Loucy (cell line): ENCODE results near the gene TEAD4.

Experiments used
- H2AFZ ChIP-seq: fragments of 200-600 bp; sonication (generic); 2 replicates; pipeline ENCODE4 v1.6.0; 2016; ENCODE audit warnings: antibody characterized with exemption, mild to moderate bottlenecking, low read length, moderate library complexity
- H3F3A ChIP-seq: fragments of 200-600 bp; 2 replicates; pipeline ENCODE4 v1.6.0; 2016; ENCODE audit warnings: antibody characterized with exemption, low read depth, mild to moderate bottlenecking
- H3K27me3 ChIP-seq: fragments of 200-600 bp; sonication (generic); 2 replicates; pipeline ENCODE4 v1.6.1; 2014; ENCODE audit warnings: low read length, mild to moderate bottlenecking; ENCODE audit not compliant: insufficient read depth, poor library complexity, severe bottlenecking
- H3K36me3 ChIP-seq: fragments of 200-600 bp; sonication (generic); 2 replicates; pipeline ENCODE4 v1.6.1; 2016; ENCODE audit warnings: low read length; ENCODE audit not compliant: insufficient read depth
- H3K4me1 ChIP-seq: fragments of 200-600 bp; sonication (generic); 2 replicates; pipeline ENCODE4 v1.5.1; 2014; ENCODE audit warnings: low read length, mild to moderate bottlenecking; ENCODE audit not compliant: insufficient read depth, poor library complexity, severe bottlenecking
- H3K4me2 ChIP-seq: fragments of 200-600 bp; sonication (generic); 2 replicates; pipeline ENCODE4 v1.6.0; 2014; ENCODE audit warnings: antibody characterized with exemption, low read length, low read depth, mild to moderate bottlenecking; ENCODE audit not compliant: poor library complexity, severe bottlenecking
- H3K4me3 ChIP-seq: fragments of 200-600 bp; sonication (generic); 2 replicates; pipeline ENCODE4 v1.5.1; 2014; ENCODE audit warnings: low read length, mild to moderate bottlenecking, mixed read lengths; ENCODE audit not compliant: poor library complexity, severe bottlenecking
- H3K79me2 ChIP-seq: fragments of 200-600 bp; sonication (generic); 2 replicates; pipeline ENCODE4 v1.6.1; 2014; ENCODE audit warnings: low read length; ENCODE audit not compliant: insufficient read depth
- H3K9ac ChIP-seq: fragments of 200-600 bp; sonication (generic); 2 replicates; pipeline ENCODE4 v1.6.0; 2014; ENCODE audit warnings: mild to moderate bottlenecking, low read depth, low read length, moderate library complexity; ENCODE audit not compliant: poor library complexity, severe bottlenecking
- H3K9me2 ChIP-seq: fragments of 200-600 bp; sonication (generic); replicated peaks from 2 replicates; pipeline ENCODE4 v1.6.1; 2016; ENCODE audit warnings: low read depth, low read length, mixed read lengths
- H3K9me3 ChIP-seq: fragments of 200-600 bp; sonication (generic); 2 replicates; pipeline ENCODE4 v1.6.1; 2014; ENCODE audit warnings: mild to moderate bottlenecking, antibody characterized with exemption, low read length, low read depth; ENCODE audit not compliant: insufficient read depth
- H4K20me1 ChIP-seq: fragments of 200-600 bp; sonication (generic); 2 replicates; pipeline ENCODE4 v1.6.0; 2014; ENCODE audit warnings: antibody characterized with exemption, low read length, mild to moderate bottlenecking; ENCODE audit not compliant: insufficient read depth, poor library complexity, severe bottlenecking
- CTCF ChIP-seq: fragments of 200-600 bp; sonication (generic); conservative IDR thresholded peaks from 2 replicates; pipeline ENCODE4 v1.5.1; 2014; ENCODE audit warnings: mild to moderate bottlenecking, antibody characterized with exemption, low read length
- EZH2phosphoT487 ChIP-seq: fragments of 200-600 bp; IDR thresholded peaks from 2 replicates; pipeline ENCODE4 v1.6.1; 2018; ENCODE audit warnings: antibody characterized with exemption, mild to moderate bottlenecking, moderate library complexity, borderline replicate concordance

Gene TEAD4

GRCh38 chr12:3044141-3044630, 85.0 kb downstream of the TEAD4 start:
- Histone ChIP-seq H4K20me1 (no peaks in the 10 kb centered on the region), H3K9me2 (no peaks in the 10 kb centered on the region), H3K36me3 (no peaks in the 10 kb centered on the region), H3K27me3 (no peaks in the 10 kb centered on the region), H3K4me1 (no peaks in the 10 kb centered on the region), H3K4me3 (no peak overlapping the region), H3K9ac (no peak overlapping the region), H2AFZ (no peak overlapping the region), H3K9me3 (no peaks in the 10 kb centered on the region), H3K79me2 (no peaks in the 10 kb centered on the region), H3K4me2 (no peak overlapping the region), H3F3A (no peaks in the 10 kb centered on the region)
- TF ChIP-seq CTCF (no peak), EZH2phosphoT487 (no peak)

DNA sequence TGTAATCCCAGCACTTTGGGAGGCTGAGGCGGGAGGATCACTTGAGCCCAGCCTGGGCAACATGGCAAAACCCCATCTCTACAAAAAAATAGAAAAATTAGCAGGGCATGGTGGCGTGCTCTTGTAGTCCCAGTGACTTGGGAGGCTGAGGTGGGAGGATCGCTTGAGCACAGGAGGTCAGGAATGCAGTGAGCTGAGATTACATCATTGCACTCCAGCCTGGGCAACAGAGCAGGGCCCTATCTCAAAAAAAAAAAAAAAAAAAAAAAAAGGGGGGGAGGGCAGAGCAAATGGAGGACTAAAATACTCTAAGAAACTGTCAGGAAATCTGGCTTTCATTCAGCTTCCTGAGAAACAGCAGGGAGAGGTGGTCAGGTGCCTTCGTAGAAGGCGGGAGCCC, 86.3 kb downstream of the TEAD4 start:
- no peaks in the 10 kb centered on the region for H3K4me1 ChIP-seq
- no peak overlapping the region for H3K4me3 ChIP-seq
- no peaks in the 10 kb centered on the region for H3K36me3 ChIP-seq

DNA sequence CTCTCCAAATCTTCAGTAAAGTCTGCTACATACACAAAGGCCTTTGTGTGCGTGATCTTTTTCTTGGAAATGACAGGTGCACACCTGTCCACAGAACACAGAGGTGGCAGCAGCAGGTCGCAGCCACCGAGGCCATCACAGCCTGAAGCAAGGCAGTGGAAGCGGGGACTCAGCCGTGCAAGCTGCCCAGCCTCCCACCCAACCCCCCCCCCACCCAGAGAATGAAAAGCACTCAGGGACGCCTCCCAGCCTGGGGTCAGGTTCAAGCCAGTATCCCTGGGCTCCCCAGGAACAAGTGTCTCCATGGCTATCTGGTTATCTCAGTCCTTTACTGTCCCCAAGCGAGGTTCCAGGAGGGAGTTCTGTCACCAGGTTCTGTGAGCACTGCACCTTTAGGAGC, 86.8 kb downstream of the TEAD4 start:
- Histone ChIP-seq H3K9me2 (no peaks in the 10 kb centered on the region), H3K79me2 (no peaks in the 10 kb centered on the region), H3K27me3 (no peaks in the 10 kb centered on the region), H3K36me3 (no peaks in the 10 kb centered on the region), H3K4me2 (no peak overlapping the region), H3K4me3 (no peak overlapping the region), H4K20me1 (no peaks in the 10 kb centered on the region), H3K9me3 (no peaks in the 10 kb centered on the region), H2AFZ (no peak overlapping the region), H3K4me1 (no peaks in the 10 kb centered on the region), H3K9ac (no peak overlapping the region), H3F3A (no peaks in the 10 kb centered on the region)
- TF ChIP-seq EZH2phosphoT487 (no peak), CTCF (no peak)

More for the DNA sequence above, 86.3 kb downstream of the TEAD4 start:
- H3K9me3 ChIP-seq, result no peaks in the 10 kb centered on the region
- H3K9me2 ChIP-seq, result no peaks in the 10 kb centered on the region
- no peak overlapping the region for H2AFZ ChIP-seq
- TF ChIP-seq CTCF, result no peak
- TF ChIP-seq EZH2phosphoT487, result no peak
- H3K9ac ChIP-seq, result no peak overlapping the region
- H3K79me2 ChIP-seq, result no peaks in the 10 kb centered on the region
- H3K4me2 ChIP-seq, result no peak overlapping the region
- H3K27me3 ChIP-seq, result no peaks in the 10 kb centered on the region
- no peaks in the 10 kb centered on the region for H3F3A ChIP-seq
- no peaks in the 10 kb centered on the region for H4K20me1 ChIP-seq
